MM.1S (cell line): ENCODE data around the gene HOXB6.

ENCODE experiments used
- DNase-seq: peaks from one replicate; pipeline ENCODE4 v3.0.0-alpha.2; 2015
- H2AFZ ChIP-seq: fragments of 300-600 bp; sonication (generic); 2 replicates; pipeline ENCODE4 v1.6.0; 2016; ENCODE audit warnings: antibody characterized with exemption, low read length
- H3F3A ChIP-seq: fragments of 300-600 bp; sonication (generic); 2 replicates; pipeline ENCODE4 v1.6.1; 2016; ENCODE audit warnings: mild to moderate bottlenecking, antibody characterized with exemption, low read length, moderate library complexity, mixed read lengths; ENCODE audit not compliant: insufficient read depth
- H3K27ac ChIP-seq: fragments of 300-600 bp; sonication (generic); 2 replicates; pipeline ENCODE4 v1.5.1; 2016; ENCODE audit warnings: mild to moderate bottlenecking, low read length
- H3K27me3 ChIP-seq: fragments of 300-600 bp; sonication (generic); replicated peaks from 2 replicates; pipeline ENCODE4 v1.6.0; 2016; ENCODE audit warnings: low read length; ENCODE audit not compliant: insufficient read depth
- H3K36me3 ChIP-seq: fragments of 300-600 bp; sonication (generic); replicated peaks from 2 replicates; pipeline ENCODE4 v1.6.1; 2016; ENCODE audit warnings: mild to moderate bottlenecking, low read length, mixed read lengths; ENCODE audit not compliant: insufficient read depth
- H3K4me1 ChIP-seq: fragments of 300-600 bp; sonication (generic); 2 replicates; pipeline ENCODE4 v1.6.1; 2016; ENCODE audit warnings: low read length, mixed read lengths
- H3K4me2 ChIP-seq: fragments of 300-600 bp; sonication (generic); 2 replicates; pipeline ENCODE4 v1.6.0; 2016; ENCODE audit warnings: low read depth, low read length
- H3K4me3 ChIP-seq: fragments of 300-600 bp; sonication (generic); 2 replicates; pipeline ENCODE4 v1.5.1; 2016; ENCODE audit warnings: low read length, mixed read lengths
- H3K79me2 ChIP-seq: fragments of 300-600 bp; sonication (generic); 2 replicates; pipeline ENCODE4 v1.6.1; 2016; ENCODE audit warnings: mixed run types, low read length, mixed read lengths
- H3K9ac ChIP-seq: fragments of 300-600 bp; sonication (generic); 2 replicates; pipeline ENCODE4 v1.6.1; 2016; ENCODE audit warnings: low read length, mixed read lengths
- H3K9me2 ChIP-seq: fragments of 300-600 bp; sonication (generic); replicated peaks from 2 replicates; pipeline ENCODE4 v1.6.1; 2016; ENCODE audit warnings: mild to moderate bottlenecking, low read length, mixed read lengths; ENCODE audit not compliant: insufficient read depth
- H3K9me3 ChIP-seq: fragments of 300-600 bp; sonication (generic); replicated peaks from 2 replicates; pipeline ENCODE4 v1.6.1; 2016; ENCODE audit warnings: mild to moderate bottlenecking, low read length, mixed read lengths; ENCODE audit not compliant: insufficient read depth
- H4K20me1 ChIP-seq: fragments of 300-600 bp; sonication (generic); 2 replicates; pipeline ENCODE4 v1.6.1; 2016; ENCODE audit warnings: mild to moderate bottlenecking, low read length, moderate library complexity, mixed read lengths; ENCODE audit not compliant: insufficient read depth
- EZH2 ChIP-seq: fragments of 300-600 bp; sonication (generic); optimal IDR thresholded peaks from 2 replicates; pipeline ENCODE3; 2017; ENCODE audit warnings: low read depth, mild to moderate bottlenecking, antibody characterized with exemption, low read length, mixed read lengths
- EZH2phosphoT487 ChIP-seq: fragments of 300-600 bp; sonication (generic); IDR thresholded peaks from 2 replicates; pipeline ENCODE4 v1.6.1; 2018; ENCODE audit warnings: antibody characterized with exemption, low read length
- TF ChIP-seq, protein P1 (sequence below): fragments of 300-600 bp; sonication (generic); IDR thresholded peaks from 2 replicates; pipeline ENCODE4 v1.5.1; 2016; ENCODE audit warnings: antibody characterized with exemption, low read length, mixed read lengths

The HOXB6 gene

DNA sequence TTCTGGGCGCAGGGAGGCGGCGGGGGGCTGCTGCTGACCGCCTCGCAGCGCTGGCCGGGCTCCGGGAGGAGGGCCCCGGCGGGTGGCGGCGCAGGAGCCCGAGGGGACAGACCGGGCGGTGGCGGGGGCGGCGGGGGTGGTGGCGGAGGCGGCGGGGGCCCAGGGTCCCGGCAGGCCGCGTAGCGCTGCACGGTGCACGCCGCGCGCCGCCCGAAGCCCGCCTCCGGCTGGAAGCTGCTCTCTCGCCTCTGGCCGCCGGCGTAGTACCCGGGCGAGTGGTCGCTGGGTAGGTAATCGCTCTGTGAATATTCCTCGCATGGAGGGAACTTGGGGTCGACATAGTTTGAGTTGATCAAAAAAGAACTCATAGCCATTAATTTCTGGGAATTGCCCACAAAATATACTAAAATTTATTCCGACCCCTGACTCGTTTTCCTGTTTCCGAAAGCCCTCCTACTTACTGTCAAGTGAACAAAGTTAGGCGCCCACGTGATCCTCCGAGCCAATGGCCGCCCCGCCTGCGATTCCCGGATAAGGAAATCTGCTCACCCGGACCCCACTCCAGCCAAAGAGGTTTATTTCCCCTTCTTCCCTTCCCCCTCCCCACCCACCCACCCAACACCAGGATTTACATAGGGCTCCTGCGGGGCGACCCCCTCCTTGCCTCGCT, 26.7 kb downstream of the HOXB6 start, which contains the start of gene HOXB4:
TSS of gene HOXB4 (minus strand) at position 405 of the 670 bp plus-strand sequence. CDS start at position 374, 31 bp downstream.
- TF ChIP-seq EZH2phosphoT487 (no peak), EZH2 (no peak)
- TF ChIP-seq, protein P1, sequence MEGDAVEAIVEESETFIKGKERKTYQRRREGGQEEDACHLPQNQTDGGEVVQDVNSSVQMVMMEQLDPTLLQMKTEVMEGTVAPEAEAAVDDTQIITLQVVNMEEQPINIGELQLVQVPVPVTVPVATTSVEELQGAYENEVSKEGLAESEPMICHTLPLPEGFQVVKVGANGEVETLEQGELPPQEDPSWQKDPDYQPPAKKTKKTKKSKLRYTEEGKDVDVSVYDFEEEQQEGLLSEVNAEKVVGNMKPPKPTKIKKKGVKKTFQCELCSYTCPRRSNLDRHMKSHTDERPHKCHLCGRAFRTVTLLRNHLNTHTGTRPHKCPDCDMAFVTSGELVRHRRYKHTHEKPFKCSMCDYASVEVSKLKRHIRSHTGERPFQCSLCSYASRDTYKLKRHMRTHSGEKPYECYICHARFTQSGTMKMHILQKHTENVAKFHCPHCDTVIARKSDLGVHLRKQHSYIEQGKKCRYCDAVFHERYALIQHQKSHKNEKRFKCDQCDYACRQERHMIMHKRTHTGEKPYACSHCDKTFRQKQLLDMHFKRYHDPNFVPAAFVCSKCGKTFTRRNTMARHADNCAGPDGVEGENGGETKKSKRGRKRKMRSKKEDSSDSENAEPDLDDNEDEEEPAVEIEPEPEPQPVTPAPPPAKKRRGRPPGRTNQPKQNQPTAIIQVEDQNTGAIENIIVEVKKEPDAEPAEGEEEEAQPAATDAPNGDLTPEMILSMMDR: no peak
- H3K4me2 ChIP-seq: peak within 1 kb of the TSS; percentile 86
- H3K4me3 ChIP-seq: peak within 1 kb of the TSS; percentile 79
- peak within 1 kb of the TSS; percentile 22; the same call in 1 of the 2 replicates for H3K27ac ChIP-seq
- H2AFZ ChIP-seq: peak within 1 kb of the TSS; percentile 78
- no peaks in the 10 kb centered on the region for H3K27me3 ChIP-seq
- H3K36me3 ChIP-seq: no peaks in the 10 kb centered on the region
- H3K9me3 ChIP-seq: no peaks in the 10 kb centered on the region
- peaks cover 12% of the 10 kb centered on the region for H3K79me2 ChIP-seq
- H3F3A ChIP-seq: no peaks in the 10 kb centered on the region
- DNase-seq: peak; percentile 80
- no peaks in the 10 kb centered on the region for H4K20me1 ChIP-seq
- H3K9me2 ChIP-seq: no peaks in the 10 kb centered on the region
- peak within 1 kb of the TSS; percentile 81 for H3K9ac ChIP-seq
- peaks cover 8% of the 10 kb centered on the region for H3K4me1 ChIP-seq

DNA sequence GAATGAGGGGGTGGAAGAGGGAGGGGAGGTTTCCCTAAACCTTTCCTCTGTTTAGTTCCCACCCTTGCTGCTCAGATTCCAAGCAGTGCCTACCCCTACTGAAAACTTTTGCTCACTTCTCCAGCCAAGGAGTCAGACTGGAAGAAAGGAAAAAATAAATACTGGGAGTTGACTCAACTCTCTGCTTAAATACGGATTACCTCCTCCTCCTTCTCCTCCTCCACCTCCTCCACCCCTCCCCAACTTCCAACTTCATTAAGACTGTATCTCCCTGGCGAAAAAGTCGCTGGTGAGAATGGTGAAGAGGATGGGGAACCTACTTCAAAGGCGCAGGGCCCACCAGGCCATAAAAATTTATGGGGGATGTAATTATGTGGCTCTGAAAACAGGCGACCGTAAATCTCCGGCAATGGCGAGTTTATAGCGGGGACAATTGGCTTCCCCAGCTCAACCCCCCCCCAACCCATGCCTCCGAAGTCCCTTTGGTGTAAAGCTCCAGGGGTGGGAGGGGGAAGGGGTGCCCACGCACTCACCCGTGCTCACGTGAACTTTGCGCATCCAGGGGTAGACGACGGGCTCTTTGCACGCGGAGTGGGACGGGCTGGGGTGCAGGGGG, 27.3 kb downstream of the HOXB6 start:
- Histone ChIP-seq H3K4me2 (peak overlapping the region; percentile 46), H3K9me3 (no peaks in the 10 kb centered on the region), H3K4me3 (peak overlapping the region; percentile 79), H3F3A (no peaks in the 10 kb centered on the region), H3K36me3 (no peaks in the 10 kb centered on the region), H4K20me1 (no peaks in the 10 kb centered on the region), H2AFZ (peak overlapping the region; percentile 21), H3K9me2 (no peaks in the 10 kb centered on the region), H3K9ac (peak overlapping the region; percentile 81; the same call in 1 of the 2 replicates), H3K27ac (no peak overlapping the region), H3K79me2 (peaks cover 12% of the 10 kb centered on the region), H3K27me3 (no peaks in the 10 kb centered on the region), H3K4me1 (peaks cover 8% of the 10 kb centered on the region)
- no peak for DNase-seq
- no peak for TF ChIP-seq EZH2phosphoT487
- TF ChIP-seq, protein P1: no peak
- TF ChIP-seq EZH2: no peak

DNA sequence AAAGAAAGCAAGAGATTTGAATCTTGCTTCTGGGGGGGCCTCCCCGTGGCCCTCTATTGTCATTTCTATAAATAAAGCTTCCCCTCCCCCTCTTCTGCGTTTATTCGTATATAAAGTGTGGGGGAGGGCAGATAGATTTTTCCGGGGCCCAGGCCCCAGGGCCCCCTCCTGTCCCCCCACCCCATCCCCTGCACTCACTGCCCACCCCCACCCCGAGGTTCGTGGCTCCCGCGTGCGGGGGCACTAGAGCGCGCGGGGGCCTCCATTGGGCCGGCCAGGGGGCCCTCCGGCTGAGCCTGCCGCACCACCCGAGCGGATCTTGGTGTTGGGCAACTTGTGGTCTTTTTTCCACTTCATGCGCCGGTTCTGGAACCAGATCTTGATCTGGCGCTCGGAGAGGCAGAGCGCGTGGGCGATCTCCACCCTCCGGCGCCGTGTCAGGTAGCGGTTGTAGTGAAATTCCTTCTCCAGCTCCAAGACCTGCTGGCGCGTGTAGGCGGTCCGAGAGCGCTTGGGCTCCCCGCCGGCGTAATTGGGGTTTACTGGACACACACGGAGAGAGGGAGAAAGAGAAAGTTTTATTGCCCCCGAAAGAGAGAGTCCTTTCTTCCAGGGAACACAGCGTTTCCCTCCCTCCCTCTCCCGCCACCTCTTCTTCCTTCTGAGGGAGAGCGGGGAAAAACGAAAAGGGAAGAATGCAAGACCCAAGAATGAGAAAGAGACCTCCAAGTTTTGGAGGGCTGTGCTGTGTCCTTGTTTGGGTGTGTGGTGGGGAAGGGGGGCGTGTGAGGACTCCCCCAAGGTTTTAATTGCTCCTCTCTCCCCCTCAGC, 28.1 kb downstream of the HOXB6 start:
- TF ChIP-seq, protein P1: no peak
- no peak for TF ChIP-seq EZH2
- no peak for TF ChIP-seq EZH2phosphoT487
- H3F3A ChIP-seq: no peaks in the 10 kb centered on the region
- H3K27me3 ChIP-seq: no peaks in the 10 kb centered on the region
- no peak overlapping the region for H2AFZ ChIP-seq
- H3K9me3 ChIP-seq: no peaks in the 10 kb centered on the region
- H3K9ac ChIP-seq: no peak overlapping the region
- peak overlapping the region; percentile 79 for H3K4me3 ChIP-seq
- peaks cover 12% of the 10 kb centered on the region for H3K79me2 ChIP-seq
- H3K9me2 ChIP-seq: no peaks in the 10 kb centered on the region
- H3K27ac ChIP-seq: no peak overlapping the region
- no peaks in the 10 kb centered on the region for H4K20me1 ChIP-seq
- H3K4me1 ChIP-seq: peaks cover 8% of the 10 kb centered on the region
- H3K36me3 ChIP-seq: no peaks in the 10 kb centered on the region
- H3K4me2 ChIP-seq: peak overlapping the region; percentile 46
- DNase-seq: no peak
